NOMO-1 (cell line): ENCODE data around the gene DPYSL3.
"Not testable (repeated sequence)": the region's sequence is repeated elsewhere in the genome, so short reads cannot be mapped to it uniquely, and the experiment has no call there.

Source experiments
- DNase-seq, 2 experiments: peaks; one replicate each; lab custom pipeline; 2025; ENCODE audit not compliant: unreplicated experiment in 2 of 2; lab: John Stamatoyannopoulos, UW

Gene DPYSL3

DNA sequence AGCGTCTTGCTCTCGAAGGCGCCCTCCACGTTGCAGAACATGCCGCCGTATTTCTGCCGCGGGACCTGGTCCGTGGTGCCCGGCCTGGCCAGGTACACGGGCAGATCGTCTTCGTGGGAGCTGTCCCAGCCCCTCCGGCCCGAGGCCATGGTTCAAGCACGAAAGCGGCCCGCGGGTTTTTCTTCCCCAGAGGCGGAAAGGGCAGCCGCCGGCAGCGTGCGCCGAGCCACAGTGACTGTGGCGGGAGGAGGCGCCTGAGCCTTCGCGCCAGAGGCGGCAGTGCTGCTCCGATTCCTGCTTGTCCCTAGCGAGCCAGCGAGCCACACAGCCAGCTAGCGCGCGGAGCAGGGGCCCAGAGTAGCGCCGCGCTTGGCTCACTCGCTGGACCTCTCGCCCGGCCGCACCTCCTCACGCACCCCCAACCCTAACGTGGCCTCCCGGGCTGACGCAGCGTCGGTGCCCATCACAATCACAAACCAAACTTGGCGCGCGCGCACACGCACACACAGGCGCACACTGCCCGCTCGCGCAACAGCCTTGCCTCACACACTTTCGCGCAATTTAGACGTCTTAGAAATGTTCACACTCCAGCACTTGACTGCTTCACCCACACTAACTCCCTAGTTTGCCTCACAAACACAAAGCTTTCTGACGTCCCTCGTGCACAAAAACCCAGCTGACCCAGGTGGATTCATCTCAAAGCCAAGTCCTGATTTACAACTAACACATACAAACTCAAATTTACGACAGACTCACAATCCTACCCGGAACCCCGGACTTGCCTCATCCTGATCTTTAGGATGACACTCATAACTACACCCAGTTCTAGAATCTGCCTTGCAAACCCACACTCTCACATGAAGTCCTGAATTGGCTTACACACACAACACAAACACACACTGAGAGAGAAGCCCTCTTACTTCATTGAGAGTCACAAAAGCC, at the start of gene DPYSL3:
DPYSL3 (minus strand) TSS at position 359 of the 942 bp plus-strand sequence; CDS start at position 149, 210 bp downstream.
- no peak for DNase-seq

DNA sequence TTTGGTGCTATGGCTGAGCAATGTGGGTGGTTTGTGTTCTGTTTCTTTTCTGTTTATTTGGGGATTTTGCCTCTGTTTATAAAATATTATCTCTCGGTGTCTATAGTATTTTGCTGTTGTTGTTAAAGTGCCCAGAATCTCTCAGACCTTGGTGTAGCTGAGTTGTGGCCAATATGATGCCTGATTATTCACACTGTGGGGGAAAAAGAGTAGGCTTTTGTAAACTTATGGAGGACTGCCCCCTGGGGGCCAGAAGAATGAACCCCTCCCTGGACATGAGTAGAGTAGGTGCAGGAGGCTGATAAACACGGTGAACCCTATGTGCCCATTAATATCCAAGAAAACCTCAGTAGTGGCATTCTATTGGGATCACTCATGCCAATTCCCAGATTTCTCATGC, 49.0 kb upstream of the DPYSL3 start:
- peak in 1 of 2 experiments; percentile 23 for DNase-seq

DNA sequence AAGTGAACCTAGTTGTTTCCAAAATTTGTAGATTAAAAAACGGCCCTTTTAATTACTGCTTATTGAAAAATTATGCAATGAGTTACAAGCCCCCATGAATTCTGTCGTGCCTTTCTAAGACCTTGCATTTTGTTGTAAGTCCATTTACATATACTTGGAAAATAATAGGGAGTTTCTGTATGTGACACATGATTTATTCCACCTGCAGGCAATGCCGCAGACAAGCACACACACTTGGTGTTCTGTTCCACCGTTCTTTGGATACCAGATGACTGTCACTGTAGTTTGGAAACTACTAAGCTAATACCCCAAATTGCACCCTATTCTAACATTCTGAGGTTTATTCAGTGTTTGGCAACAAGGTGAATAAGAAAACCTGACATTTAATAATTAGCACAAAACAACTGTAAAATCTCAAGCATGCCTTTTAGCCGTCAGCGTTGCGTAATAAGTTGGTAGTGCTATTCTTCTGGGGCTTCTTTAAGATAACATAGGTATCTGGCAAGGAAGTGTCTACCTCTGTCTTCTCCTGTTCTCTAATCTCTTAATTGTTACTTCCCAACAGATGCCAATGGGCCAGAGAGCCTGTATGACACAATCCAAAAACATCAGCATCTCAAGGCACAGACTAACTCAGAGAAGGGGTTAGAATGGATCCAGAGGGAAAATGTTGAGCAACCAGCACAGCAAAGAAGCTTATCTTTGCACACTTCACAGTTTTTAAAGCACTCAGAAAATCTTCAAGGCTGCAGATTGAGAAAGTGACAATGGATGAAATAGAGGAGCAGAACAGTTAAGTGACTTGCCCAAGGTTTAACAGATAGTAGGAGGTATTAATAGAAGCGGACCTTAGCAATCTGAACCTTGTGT, 48.2 kb upstream of the DPYSL3 start:
- DNase-seq = no peak

- peak in 1 of 2 experiments; percentile 20 for DNase-seq
These were observed 45.3 kb upstream of the DPYSL3 start for GRCh38 chr5:147555176-147555575.

- DNase-seq = no peak
These were observed 44.5 kb upstream of the DPYSL3 start for GRCh38 chr5:147554261-147554817.

GRCh38 chr5:147553817-147554216, 43.9 kb upstream of the DPYSL3 start:
- DNase-seq = not testable (repeated sequence)

DNA sequence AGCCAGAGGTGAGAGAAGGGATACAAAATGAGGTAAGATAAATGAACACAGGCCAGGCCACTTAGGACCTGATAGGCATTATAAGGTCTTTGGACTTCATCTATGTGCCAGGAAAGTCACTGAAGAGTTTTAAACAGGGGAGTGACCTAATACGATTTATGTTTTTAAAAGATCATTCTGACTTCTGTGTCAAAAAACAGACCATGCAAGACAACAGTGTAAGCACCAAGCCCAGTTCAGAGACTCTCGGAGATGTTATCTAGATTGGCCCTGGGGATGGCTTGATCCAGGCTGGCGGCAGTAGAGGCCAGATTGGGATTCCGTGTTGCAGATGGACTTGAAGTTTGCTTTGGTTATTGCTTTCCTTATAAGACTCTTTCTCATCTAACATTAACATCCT, 43.0 kb upstream of the DPYSL3 start:
- DNase-seq = no peak

- DNase-seq = no peak
These were observed 41.8 kb upstream of the DPYSL3 start for GRCh38 chr5:147551677-147552076.

- DNase-seq = no peak
These were observed 37.9 kb upstream of the DPYSL3 start for GRCh38 chr5:147547730-147548129.

GRCh38 chr5:147544556-147544955, 34.7 kb upstream of the DPYSL3 start:
- DNase-seq = no peak

DNA sequence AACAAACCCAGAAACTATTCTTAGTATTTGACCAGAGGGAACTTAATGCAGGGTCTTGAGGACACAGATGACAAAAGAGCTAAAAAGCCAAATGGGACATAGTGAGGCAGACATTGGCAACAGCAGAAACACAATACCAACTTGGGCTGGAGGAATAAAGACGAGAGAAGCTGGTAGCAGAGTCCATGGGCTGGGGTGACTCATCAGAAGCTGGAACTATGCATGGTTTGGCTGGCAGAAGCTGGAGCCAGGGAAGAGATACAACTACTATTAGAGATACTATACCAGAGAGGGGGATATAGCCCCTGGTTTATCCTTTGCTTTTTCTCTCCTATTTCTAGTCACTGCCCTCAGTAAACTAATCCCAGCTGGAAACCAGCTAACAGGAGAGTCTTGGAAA, 29.2 kb upstream of the DPYSL3 start:
- DNase-seq = no peak

DNA sequence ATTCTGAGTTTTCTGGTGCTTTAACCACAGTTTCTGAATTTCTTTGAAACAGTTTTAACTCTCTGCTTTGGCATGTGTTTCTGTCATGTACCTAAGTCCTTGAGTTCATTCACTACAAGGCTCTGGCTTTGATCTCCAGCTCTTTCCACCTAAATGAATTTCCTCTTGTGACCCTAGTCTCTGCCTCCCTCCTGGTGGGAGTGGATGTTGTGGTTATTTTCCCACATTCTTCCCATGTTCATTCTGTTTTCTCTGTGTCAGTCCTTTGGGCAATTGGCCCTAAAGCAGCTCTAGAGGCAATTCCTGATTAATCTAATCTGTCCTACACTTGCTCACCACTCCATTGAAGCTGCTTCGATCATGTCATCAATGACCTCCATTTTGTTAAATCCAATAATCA, 28.4 kb upstream of the DPYSL3 start:
- DNase-seq = no peak

DNA sequence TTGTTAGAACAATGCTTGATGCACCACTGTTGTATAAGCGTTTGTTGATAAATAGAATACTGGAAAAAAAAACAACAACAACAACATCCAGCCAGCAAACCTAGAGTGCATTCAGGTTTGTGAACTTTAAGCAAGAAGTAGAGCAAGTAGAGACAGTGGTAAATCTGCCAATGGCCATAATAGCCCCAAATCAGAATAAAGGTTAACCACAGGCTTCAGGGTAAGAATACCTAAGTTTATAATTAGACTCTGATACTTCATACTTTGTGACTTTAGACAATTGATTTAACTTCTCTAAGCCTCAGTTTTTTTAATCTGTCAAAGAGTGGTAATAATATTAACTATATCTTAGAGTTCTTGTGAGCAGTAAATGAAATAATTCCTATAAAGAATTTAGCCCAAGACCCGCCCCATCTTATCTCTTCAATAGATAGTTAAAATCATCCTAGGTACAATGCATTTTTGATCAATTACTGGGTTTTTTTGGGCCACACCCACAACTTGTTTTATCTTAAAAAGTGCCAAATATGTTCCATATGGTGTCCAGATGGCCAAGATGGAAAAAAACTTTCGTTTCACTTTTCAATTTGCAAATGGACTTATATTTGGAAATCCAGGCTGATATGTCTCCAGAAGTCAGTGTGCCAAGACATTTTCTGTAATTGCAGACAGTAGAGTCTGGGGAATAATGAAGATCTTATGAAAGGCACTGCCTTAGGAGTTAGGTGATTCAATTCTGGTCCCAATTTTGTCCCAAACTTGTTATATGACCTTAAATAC, 24.5 kb upstream of the DPYSL3 start:
- no peak for DNase-seq

DNA sequence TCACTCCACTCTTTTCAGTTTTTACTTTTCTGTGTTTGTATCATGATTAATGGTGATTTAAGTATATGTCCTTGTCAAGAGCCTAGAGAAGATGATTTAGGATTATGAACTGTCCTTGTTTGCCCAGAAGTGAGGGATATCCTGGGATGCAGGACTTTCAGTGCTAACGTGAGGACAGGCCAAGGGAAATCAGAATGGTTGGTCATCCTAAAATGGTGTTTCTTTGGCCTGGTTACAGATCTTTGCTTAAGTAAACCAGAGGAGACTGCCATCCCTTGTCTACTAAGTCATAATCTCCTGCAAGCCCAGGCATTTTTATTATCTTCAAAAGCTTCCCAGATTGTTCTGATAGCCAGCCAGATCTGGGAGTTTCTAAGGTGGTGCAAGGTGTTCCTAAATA, 22.3 kb upstream of the DPYSL3 start:
- no peak for DNase-seq

- DNase-seq = no peak
These were observed 20.9 kb upstream of the DPYSL3 start for GRCh38 chr5:147530530-147531389.

- no peak for DNase-seq
These were observed 13.2 kb upstream of the DPYSL3 start for GRCh38 chr5:147523069-147523468.

DNA sequence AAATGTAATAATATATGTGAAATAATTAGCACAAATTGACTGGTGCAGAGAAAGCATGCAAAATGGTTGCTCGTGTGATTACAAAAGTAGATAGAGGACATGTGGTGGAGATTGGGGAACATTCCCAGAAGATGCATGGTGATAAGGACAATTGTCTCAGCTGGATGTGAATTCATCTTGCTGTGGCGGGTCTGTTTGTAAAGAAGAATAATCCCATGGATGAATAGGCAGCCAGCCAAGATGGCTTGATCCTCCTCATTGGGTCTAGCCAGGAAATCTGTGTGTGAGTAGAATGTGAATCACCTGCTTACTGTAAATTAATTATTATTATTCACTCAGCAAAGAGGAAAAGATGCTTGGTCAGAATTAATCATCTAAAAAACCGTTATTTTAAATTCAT, 12.6 kb upstream of the DPYSL3 start:
- DNase-seq = no peak

DNA sequence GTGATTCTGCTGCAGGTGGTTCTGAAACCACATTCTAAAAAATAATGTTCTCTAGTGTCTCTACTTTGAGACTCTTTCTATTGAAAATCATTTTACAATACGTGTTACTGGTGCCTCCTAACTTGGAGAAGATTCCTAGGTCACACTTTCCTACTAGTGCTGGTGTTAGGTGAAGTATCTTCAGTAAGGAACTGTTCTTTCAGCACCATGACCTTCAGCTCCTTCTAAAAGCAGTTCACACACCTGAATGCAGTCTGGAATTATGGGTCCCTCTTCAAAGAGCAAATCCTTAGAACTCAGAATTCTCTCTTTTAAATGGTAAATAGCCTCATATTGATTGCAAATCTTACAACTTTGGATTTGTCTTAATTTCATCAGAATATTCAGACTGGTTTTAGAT, 10.6 kb upstream of the DPYSL3 start:
- no peak for DNase-seq

- no peak for DNase-seq
These were observed 9.5 kb upstream of the DPYSL3 start for GRCh38 chr5:147519380-147519779.

- DNase-seq = no peak
These were observed 7.5 kb upstream of the DPYSL3 start for GRCh38 chr5:147517383-147517782.
